Activated T-cell treated with anti-CD3 and anti-CD28 coated beads, Interleukin-2, amount 50 U/mL, for 72 hours (primary cell): ENCODE data around the gene ITPRIPL2. TPM values are rescaled to one million over a fixed set of nuclear protein-coding genes. Genes with fewer than 3 reads are reported as not detected.
A peak's percentile ranks its signal among the peaks of the same experiment; 100 is the strongest.

ENCODE experiments used
- ATAC-seq, 2 donors: fragments of 150-1000 bp; cut with Tn5 transposase; replicated peaks in 1 of 2; 2 replicates each; pipeline ENCODE4 v1.10.0; 2021; ENCODE audit warnings: moderate library complexity in 2 of 2, mild to moderate bottlenecking in 1 of 2
- DNase-seq, 2 donors: peaks; one replicate each; pipeline ENCODE4 v3.0.0; 2021 to 2022; ENCODE audit warnings: mixed read lengths in 1 of 2
- H3K27ac Mint-ChIP-seq: one replicate; pipeline ENCODE4 v1.8.0; 2022; ENCODE audit warnings: mild to moderate bottlenecking, moderate library complexity, mixed read lengths
- H3K27me3 Mint-ChIP-seq: one replicate; pipeline ENCODE4 v1.8.0; 2022; ENCODE audit warnings: low read depth, mixed read lengths
- H3K36me3 Mint-ChIP-seq, 2 donors: one replicate each; pipeline ENCODE4 v1.8.0; 2022; ENCODE audit warnings: mixed read lengths in 2 of 2, mild to moderate bottlenecking in 1 of 2; ENCODE audit not compliant: insufficient read depth in 2 of 2
- H3K4me1 Mint-ChIP-seq: one replicate; pipeline ENCODE4 v1.8.0; 2022; ENCODE audit warnings: low read depth, mixed read lengths
- H3K4me3 Mint-ChIP-seq, 2 donors: one replicate each; pipeline ENCODE4 v1.8.0; 2022; ENCODE audit warnings: mild to moderate bottlenecking in 2 of 2, mixed read lengths in 2 of 2, moderate library complexity in 2 of 2
- H3K9me3 Mint-ChIP-seq, 2 donors: one replicate each; pipeline ENCODE4 v1.8.0; 2022; ENCODE audit warnings: mixed read lengths in 2 of 2
- total RNA-seq, 2 donors: library from RNA; stranded (reverse); gene quantifications; one replicate each; pipeline ENCODE4 v1.2.3, GENCODE V29; 2022

Gene ITPRIPL2
- total RNA-seq, result 1 to 10 TPM; 6.7 to 9.3 TPM

DNA sequence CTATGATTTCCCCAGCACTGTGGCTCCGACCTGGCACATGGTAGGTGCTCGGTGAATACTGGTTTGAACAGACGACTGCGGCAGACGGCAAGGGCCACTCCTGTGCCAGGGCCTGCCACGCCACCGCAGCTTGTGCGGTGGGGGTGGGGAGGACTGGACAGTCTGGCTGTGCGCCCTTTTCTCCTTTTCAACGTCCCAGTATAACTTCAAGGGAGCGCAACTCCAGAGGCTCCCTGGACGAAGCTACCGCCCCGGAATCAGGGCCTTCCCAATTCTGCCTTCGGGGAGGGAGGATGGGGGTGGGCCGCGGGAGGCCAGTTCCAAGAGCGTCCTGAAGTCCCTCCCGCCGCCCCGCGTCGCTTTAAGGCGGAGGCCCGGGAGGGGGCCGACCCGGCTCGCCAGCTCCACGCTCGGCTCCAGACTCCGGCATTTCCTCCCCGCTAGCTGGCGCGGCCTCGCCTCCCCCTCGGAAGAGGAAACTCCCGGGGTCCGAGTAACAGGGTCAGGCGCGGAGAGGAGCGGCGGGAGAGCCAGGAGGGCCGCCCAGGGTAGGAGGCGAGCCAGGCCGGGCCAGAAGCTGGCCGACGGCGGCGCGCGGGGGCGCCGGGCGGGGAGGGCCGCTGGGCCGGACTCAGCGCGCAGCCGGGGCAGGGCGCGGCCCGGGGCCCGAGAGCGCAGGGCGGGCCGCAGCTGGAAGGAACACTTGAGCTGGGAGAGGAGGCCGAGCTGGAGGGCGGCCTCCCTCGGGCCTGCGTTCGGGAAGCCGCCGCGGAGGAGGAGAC, at the start of gene ITPRIPL2:
TSS of gene ITPRIPL2 (plus strand) at position 388 of the 782 bp plus-strand sequence. CDS start 498 bp downstream, outside the sequence.
- H3K36me3 Mint-ChIP-seq, result no peaks in the 10 kb centered on the region
- H3K4me3 Mint-ChIP-seq, result peak within 1 kb of the TSS; percentile 77 to 82
- no peak within 1 kb of the TSS for H3K27ac Mint-ChIP-seq
- peak; percentile 45 to 61 for ATAC-seq
- peaks cover 25% of the 10 kb centered on the region for H3K27me3 Mint-ChIP-seq
- peaks cover 23% of the 10 kb centered on the region for H3K4me1 Mint-ChIP-seq
- peak; percentile 20 to 47 for DNase-seq
- no peaks in the 10 kb centered on the region for H3K9me3 Mint-ChIP-seq

DNA sequence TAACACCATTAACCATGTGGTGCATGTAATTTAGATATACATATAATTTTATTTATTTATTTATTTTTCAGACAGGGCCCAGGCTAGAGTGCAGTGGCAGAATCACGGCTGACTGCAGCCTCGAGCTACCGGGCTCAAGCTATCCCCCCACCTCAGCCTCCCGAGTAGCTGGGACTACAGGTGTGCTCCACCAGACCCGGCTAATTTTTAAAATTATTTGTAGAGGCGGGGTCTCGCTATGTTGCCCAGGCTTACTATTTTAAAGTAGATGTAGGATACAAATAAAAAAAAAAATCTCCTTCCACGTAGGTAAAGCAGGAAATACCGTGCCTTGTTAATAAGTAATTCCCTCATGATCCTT, 46.8 kb upstream of the ITPRIPL2 start:
- ATAC-seq (no peak), DNase-seq (no peak)
- H3K36me3 Mint-ChIP-seq, result peaks cover 0 to 2% of the 10 kb centered on the region in 2 donors
- peaks cover 22% of the 10 kb centered on the region for H3K4me1 Mint-ChIP-seq
- peak overlapping the region; percentile 95 for H3K27ac Mint-ChIP-seq
- H3K4me3 Mint-ChIP-seq, result peak overlapping the region; percentile 84 to 95
- no peaks in the 10 kb centered on the region for H3K9me3 Mint-ChIP-seq
- H3K27me3 Mint-ChIP-seq, result no peaks in the 10 kb centered on the region

- Mint-ChIP-seq H3K36me3 (peaks cover 0 to 2% of the 10 kb centered on the region in 2 donors), H3K27me3 (no peaks in the 10 kb centered on the region), H3K4me3 (peak within 1 kb of the TSS; percentile 84 to 95), H3K9me3 (no peaks in the 10 kb centered on the region), H3K27ac (peak within 1 kb of the TSS; percentile 95), H3K4me1 (peaks cover 22% of the 10 kb centered on the region)
- peak; percentile 98 to 99 for DNase-seq
- ATAC-seq, result peak; percentile 93 to 94
These were observed 46.2 kb upstream of the ITPRIPL2 start, which contains the start of gene COQ7 for GRCh38 chr16:19067349-19068236. Gene COQ7 (plus strand): TSS chr16:19067614. CDS start chr16:19067665, 51 bp downstream.

DNA sequence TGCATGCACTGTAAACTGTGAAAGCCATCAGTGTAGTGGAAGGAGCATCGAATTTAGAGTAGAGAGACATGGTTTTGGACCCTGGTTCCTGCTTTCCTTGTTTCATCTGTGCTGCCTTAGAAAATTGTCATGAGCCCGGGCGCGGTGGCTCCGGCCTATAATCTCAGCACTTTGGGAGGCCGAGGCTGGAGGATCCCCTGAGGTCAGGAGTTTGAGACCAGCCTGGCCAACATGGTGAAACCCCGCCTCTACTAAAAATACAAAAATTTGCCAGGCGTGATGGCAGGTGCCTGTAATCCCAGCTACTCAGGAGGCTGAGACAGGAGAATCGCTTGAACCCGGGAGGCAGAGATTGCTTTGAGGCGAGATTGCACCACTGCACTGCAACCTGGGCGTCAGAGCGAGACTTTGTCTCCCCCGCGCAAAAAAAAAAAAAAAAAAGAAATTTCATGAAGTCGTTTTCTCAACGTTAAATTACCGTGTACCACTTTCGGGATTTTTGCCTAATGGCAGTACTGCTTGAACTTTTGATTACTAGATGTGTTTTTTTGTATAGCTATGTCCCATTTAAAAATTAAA, 45.4 kb upstream of the ITPRIPL2 start:
- no peak for ATAC-seq
- H3K4me3 Mint-ChIP-seq, result peak overlapping the region; percentile 84 to 95
- no peaks in the 10 kb centered on the region for H3K9me3 Mint-ChIP-seq
- DNase-seq, result no peak
- H3K27ac Mint-ChIP-seq, result peak overlapping the region; percentile 95
- H3K36me3 Mint-ChIP-seq, result peaks cover 0 to 2% of the 10 kb centered on the region in 2 donors
- no peaks in the 10 kb centered on the region for H3K27me3 Mint-ChIP-seq
- H3K4me1 Mint-ChIP-seq, result peaks cover 22% of the 10 kb centered on the region

DNA sequence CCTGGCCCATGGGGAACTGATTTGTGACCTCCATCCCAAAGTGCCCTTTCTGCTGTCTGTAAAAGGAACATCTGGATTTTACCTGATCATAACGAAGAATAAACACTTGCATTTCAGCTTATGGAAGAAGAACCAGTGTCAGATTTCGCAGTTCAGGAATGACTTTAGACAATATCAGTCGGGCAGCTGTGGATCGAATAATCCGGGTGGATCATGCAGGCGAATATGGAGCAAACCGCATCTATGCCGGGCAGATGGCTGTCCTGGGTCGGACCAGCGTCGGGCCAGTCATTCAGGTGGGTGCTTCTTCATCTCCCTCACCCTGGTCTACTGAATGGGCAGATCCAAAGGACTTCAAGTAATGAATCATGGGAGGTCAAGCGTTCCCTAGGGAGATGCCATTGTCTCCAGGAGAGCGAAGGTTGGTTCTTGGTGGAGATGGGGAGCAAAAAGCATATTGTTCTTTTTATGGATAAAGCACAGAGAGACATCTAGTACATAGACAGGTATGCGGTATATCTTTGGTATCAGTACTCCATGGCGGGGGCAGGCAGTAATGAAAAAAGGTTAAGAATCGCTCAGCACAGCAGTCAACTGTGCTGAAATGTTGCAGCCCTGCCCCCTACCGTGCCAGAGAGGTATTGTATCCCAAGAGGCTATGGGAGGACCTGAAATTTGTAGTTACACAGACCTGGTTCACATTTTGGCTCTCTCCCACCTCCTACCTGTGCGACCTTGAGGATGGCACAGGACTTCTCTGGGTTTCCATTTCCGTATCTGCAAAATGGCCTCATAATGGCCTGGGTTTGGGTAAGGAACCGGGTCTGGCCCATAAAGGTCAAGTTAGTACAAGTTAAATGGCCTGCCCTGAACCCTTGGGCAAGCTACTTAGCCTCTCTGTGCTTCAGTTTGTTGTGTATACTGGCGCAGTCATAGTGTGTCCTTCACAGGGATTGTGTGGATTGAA, 41.7 kb upstream of the ITPRIPL2 start:
- Mint-ChIP-seq H3K4me3 (no peak overlapping the region), H3K27ac (no peak overlapping the region), H3K27me3 (no peaks in the 10 kb centered on the region), H3K36me3 (peaks cover 2 to 6% of the 10 kb centered on the region in 2 donors), H3K4me1 (peaks cover 21% of the 10 kb centered on the region), H3K9me3 (no peaks in the 10 kb centered on the region)
- DNase-seq (peak; percentile 63 to 70), ATAC-seq (no peak)

DNA sequence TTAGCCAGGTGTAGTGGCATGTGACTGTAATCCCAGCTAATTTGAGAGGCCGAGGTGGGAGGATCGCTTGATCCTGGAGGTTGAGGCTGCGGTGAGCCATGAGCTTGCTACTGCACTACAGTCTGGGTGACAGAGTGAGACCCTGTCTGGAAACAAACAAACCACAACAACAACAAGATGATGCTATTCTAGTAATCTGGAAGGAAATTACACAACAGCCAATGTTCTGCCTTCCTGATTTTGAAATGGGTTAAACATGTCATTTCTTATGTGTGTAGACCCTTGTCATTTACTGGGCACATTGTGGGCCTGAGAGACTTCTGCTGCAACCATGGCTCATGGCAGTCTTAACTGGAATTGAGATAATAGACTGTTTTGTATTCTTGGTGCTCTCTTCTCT, 40.4 kb upstream of the ITPRIPL2 start:
- no peak for DNase-seq
- no peak overlapping the region for H3K4me3 Mint-ChIP-seq
- no peaks in the 10 kb centered on the region for H3K9me3 Mint-ChIP-seq
- H3K27me3 Mint-ChIP-seq, result no peaks in the 10 kb centered on the region
- H3K36me3 Mint-ChIP-seq, result peaks cover 2 to 6% of the 10 kb centered on the region in 2 donors
- H3K27ac Mint-ChIP-seq, result no peak overlapping the region
- ATAC-seq, result no peak
- H3K4me1 Mint-ChIP-seq, result peaks cover 14% of the 10 kb centered on the region

DNA sequence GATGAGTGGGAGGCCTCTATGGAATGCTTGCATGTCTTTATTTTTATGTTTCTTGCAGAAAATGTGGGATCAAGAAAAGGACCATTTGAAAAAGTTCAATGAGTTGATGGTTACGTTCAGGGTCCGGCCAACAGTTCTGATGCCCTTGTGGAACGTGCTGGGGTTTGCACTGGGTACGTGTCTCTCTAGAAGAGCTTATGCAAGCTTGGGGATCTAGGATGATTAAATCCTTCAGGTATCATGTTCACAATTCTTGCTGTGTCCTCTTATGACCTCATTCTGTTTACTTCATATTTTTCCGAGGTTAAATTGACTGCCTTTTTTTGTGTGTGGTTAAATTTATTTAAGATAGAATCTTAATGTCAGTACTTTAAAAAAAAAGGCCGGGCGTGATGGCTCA, 39.9 kb upstream of the ITPRIPL2 start:
- H3K27me3 Mint-ChIP-seq, result no peaks in the 10 kb centered on the region
- DNase-seq, result no peak
- H3K27ac Mint-ChIP-seq, result no peak overlapping the region
- no peak for ATAC-seq
- H3K4me3 Mint-ChIP-seq, result no peak overlapping the region
- H3K4me1 Mint-ChIP-seq, result peaks cover 9% of the 10 kb centered on the region
- no peaks in the 10 kb centered on the region for H3K9me3 Mint-ChIP-seq
- H3K36me3 Mint-ChIP-seq, result peaks cover 2 to 9% of the 10 kb centered on the region in 2 donors

DNA sequence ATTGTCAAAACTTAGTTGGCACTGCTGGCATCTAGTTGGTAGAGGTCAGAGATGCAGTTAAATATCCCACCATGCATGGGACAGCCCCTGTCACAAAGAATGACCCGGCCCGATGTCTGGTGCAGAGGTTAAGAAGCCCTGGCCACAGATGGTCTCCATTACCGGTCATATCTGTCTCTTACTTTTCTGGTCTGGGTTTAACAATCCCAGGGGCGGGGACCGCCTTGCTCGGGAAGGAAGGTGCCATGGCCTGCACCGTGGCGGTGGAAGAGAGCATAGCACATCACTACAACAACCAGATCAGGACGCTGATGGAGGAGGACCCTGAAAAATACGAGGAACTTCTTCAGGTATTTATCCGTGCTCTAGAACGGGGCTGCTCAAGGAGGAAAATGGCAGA, 38.3 kb upstream of the ITPRIPL2 start:
- ATAC-seq (no peak), DNase-seq (no peak)
- peaks cover 2 to 14% of the 10 kb centered on the region in 2 donors for H3K36me3 Mint-ChIP-seq
- no peak overlapping the region for H3K27ac Mint-ChIP-seq
- no peak overlapping the region for H3K4me3 Mint-ChIP-seq
- no peaks in the 10 kb centered on the region for H3K4me1 Mint-ChIP-seq
- no peaks in the 10 kb centered on the region for H3K27me3 Mint-ChIP-seq
- no peaks in the 10 kb centered on the region for H3K9me3 Mint-ChIP-seq

DNA sequence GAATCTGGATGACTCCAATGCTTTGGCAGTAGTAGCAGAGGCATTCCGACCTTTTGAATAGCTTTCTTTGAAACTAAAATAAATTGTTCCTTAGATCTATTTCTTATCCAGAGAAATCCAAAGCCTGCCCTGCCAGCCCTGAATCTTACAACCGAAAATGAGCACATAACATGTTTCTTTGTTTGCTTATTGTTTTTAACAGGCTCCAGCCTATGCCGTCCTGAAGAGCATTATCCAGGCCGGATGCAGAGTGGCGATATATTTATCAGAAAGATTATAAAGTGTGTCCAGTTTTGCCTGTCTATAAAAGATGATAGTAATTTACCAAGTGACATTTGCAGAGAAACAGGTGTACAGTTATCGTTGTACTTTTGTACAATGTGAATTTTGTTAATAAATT, 35.9 kb upstream of the ITPRIPL2 start:
- Mint-ChIP-seq H3K27me3 (no peaks in the 10 kb centered on the region), H3K9me3 (no peaks in the 10 kb centered on the region)

DNA sequence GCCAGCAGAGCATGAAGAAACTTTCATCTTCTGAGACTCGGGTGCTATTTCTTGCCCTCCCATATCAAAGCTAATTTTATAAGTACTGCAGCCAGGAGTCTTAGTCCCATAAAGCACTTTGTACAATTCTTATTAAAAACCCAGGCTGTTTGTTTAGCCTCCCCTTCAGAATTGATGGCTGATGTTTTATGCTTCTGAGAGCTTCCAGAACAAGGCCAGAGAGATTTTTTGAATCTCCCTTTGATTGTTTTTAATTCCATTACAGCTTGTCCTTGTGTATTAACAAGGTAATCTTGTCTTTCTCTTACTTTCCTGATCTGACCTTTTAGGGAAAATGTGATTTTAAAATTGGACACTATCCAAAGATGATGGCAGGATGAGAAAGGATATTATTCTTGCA, 30.1 kb upstream of the ITPRIPL2 start:
- Mint-ChIP-seq H3K4me3 (no peak overlapping the region), H3K27me3 (peaks cover 13% of the 10 kb centered on the region), H3K36me3 (peaks cover 0 to 7% of the 10 kb centered on the region in 2 donors), H3K27ac (no peak overlapping the region), H3K4me1 (peaks cover 11% of the 10 kb centered on the region), H3K9me3 (no peaks in the 10 kb centered on the region)
- no peak for DNase-seq
- ATAC-seq, result no peak

More for the DNA sequence above, 35.9 kb upstream of the ITPRIPL2 start:
- Mint-ChIP-seq H3K4me1 (no peaks in the 10 kb centered on the region), H3K4me3 (no peak overlapping the region), H3K27ac (no peak overlapping the region), H3K36me3 (peaks cover 0 to 14% of the 10 kb centered on the region in 2 donors)
- ATAC-seq, result no peak
- DNase-seq, result no peak

DNA sequence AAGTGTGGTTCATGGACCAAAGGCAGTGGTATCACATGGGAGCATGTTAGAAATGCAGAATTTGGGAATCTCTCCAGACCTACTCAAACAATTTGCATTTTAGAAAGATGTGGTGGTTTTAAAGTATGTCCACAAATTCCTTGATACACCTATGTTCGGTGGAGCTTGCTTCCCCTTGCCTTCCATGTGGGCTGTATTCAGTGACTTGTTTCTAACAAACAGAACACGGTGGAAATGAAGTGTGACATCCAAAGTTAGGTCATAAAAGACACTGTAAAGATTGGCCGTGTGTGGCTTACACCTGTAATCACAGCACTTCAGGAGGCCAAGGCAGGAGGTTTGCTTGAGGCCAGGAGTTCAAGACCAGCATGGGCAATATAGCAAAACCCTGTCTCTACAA, 29.6 kb upstream of the ITPRIPL2 start:
- ATAC-seq (no peak), DNase-seq (no peak)
- Mint-ChIP-seq H3K4me3 (no peak overlapping the region), H3K4me1 (peaks cover 11% of the 10 kb centered on the region), H3K27ac (no peak overlapping the region), H3K9me3 (no peaks in the 10 kb centered on the region), H3K36me3 (peaks cover 0 to 5% of the 10 kb centered on the region in 2 donors), H3K27me3 (peaks cover 13% of the 10 kb centered on the region)

- H3K4me1 Mint-ChIP-seq, result peaks cover 15% of the 10 kb centered on the region
- H3K27me3 Mint-ChIP-seq, result peaks cover 13% of the 10 kb centered on the region
- peaks cover 0 to 4% of the 10 kb centered on the region in 2 donors for H3K36me3 Mint-ChIP-seq
- H3K27ac Mint-ChIP-seq, result no peak overlapping the region
- DNase-seq, result no peak
- no peak for ATAC-seq
- H3K9me3 Mint-ChIP-seq, result no peaks in the 10 kb centered on the region
- H3K4me3 Mint-ChIP-seq, result no peak overlapping the region
These were observed 28.9 kb upstream of the ITPRIPL2 start for GRCh38 chr16:19084879-19085278.
